ENCODE data around the gene LRRC32. TPM values are rescaled to one million over a fixed set of nuclear protein-coding genes. Genes with fewer than 3 reads are reported as not detected.

The LRRC32 gene
- polyA plus RNA-seq, 3 donors = 1.5 TPM; not detected in 2

DNA sequence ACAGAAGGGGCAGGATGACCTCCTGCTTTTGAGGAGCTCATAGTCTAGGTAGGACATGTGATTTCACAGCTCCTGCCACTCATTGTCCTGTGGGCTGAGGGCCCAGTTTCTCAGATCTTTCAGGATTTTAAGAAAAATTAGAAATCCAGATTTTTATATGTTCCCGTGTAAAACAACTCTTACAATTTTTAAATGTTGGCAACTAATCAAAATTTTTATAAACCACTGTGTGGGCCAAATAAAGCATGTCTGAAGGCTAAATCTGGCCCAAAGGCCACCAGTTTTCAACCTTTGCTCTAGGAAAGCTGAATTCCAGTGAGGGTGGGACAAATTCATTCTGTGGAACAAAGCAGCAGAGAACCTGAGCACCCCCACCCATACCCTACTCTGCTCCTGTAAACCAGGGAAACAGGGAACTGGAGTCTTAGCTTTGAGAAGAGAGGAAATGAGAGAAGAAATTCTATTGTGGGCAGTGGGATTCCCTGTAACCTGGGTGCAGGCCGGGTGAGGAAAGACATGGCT is 20.6 kb downstream of the LRRC32 start:
- Histone ChIP-seq H3K4me3 (replicated peaks in 1 of 3; ENCODE audit: low read depth in 2 of 3, low read length in 3 of 3) (no peak overlapping the region), H3K27me3 (ENCODE audit: control insufficient read depth in 2 of 2, insufficient read depth in 2 of 2, low read length in 2 of 2) (peaks cover 0 to 2% of the 10 kb centered on the region in 2 donors), H3K9me3 (replicated peaks in 1 of 2; ENCODE audit: control insufficient read depth in 1 of 2, insufficient read depth in 1 of 2, low read length in 2 of 2) (peaks cover 2 to 6% of the 10 kb centered on the region in 2 donors), H4K20me1 (ENCODE audit: insufficient read depth, low read length) (no peaks in the 10 kb centered on the region), H3K79me2 (ENCODE audit: insufficient read depth, low read length) (no peaks in the 10 kb centered on the region), H3K4me1 (ENCODE audit: control insufficient read depth in 1 of 2, insufficient read depth in 2 of 2, low read length in 2 of 2) (no peaks in the 10 kb centered on the region), H3K4me2 (replicated peaks; ENCODE audit: extremely low read depth, low read length, poor library complexity, severe bottlenecking) (no peak overlapping the region), H2AFZ (ENCODE audit: insufficient read depth, low read depth, low read length, poor library complexity, severe bottlenecking) (no peak overlapping the region), H3K36me3 (replicated peaks in 1 of 2; ENCODE audit: control insufficient read depth in 1 of 2, insufficient read depth in 2 of 2, low read length in 2 of 2) (no peaks in the 10 kb centered on the region), H3K9ac (ENCODE audit: insufficient read depth, low read length, poor library complexity, severe bottlenecking) (no peak overlapping the region), H3K27ac (ENCODE audit: low read depth in 1 of 2, low read length in 2 of 2) (no peak overlapping the region)
- Mint-ChIP-seq H3K27ac (no peak overlapping the region), H3K4me1 (no peaks in the 10 kb centered on the region), H3K27me3 (ENCODE audit: low read depth in 3 of 3) (peaks cover 5 to 8% (median 5%) of the 10 kb centered on the region in 3 donors), H3K4me3 (peak overlapping the region in 1 of 2 donors; percentile 30), H3K9me3 (peaks cover 0 to 16% (median 9%) of the 10 kb centered on the region in 7 donors), H3K36me3 (no peaks in the 10 kb centered on the region)
- intact Hi-C loops (cut with micrococcal nuclease) = no loop called here
- DNase-seq = no peak
- TF ChIP-seq, protein P1, sequence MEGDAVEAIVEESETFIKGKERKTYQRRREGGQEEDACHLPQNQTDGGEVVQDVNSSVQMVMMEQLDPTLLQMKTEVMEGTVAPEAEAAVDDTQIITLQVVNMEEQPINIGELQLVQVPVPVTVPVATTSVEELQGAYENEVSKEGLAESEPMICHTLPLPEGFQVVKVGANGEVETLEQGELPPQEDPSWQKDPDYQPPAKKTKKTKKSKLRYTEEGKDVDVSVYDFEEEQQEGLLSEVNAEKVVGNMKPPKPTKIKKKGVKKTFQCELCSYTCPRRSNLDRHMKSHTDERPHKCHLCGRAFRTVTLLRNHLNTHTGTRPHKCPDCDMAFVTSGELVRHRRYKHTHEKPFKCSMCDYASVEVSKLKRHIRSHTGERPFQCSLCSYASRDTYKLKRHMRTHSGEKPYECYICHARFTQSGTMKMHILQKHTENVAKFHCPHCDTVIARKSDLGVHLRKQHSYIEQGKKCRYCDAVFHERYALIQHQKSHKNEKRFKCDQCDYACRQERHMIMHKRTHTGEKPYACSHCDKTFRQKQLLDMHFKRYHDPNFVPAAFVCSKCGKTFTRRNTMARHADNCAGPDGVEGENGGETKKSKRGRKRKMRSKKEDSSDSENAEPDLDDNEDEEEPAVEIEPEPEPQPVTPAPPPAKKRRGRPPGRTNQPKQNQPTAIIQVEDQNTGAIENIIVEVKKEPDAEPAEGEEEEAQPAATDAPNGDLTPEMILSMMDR (IDR thresholded peaks at IDR 0.05) = no peak
- 100% methylated on average over 1 of the region's 2 CpGs for WGBS (ENCODE audit: insufficient coverage)

DNA sequence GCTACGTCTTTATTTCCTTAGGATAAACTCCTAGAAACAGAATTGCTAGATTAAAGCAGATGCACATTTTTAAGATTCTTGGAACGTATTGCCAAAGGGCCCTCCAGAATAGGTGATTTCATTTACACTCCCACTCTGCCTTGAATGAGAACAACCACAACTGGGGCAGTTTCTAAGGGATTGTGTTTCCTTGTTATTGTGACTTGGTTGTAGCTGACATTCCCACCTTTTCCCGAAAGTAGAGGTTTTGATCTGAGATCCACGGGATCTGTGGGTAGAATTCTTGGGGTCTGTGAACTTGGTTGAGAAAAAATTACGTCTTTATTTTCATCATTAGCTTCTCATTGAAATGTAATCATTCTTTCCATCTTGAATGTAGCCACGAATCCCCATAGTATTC is 21.5 kb downstream of the LRRC32 start:
- no peak overlapping the region for H2AFZ ChIP-seq (ENCODE audit: insufficient read depth, low read depth, low read length, poor library complexity, severe bottlenecking)
- H3K4me2 ChIP-seq (replicated peaks; ENCODE audit: extremely low read depth, low read length, poor library complexity, severe bottlenecking) = no peak overlapping the region
- no peaks in the 10 kb centered on the region for H4K20me1 ChIP-seq (ENCODE audit: insufficient read depth, low read length)
- H3K36me3 ChIP-seq (replicated peaks in 1 of 2; ENCODE audit: control insufficient read depth in 1 of 2, insufficient read depth in 2 of 2, low read length in 2 of 2) = no peaks in the 10 kb centered on the region
- Mint-ChIP-seq H3K4me1 (no peaks in the 10 kb centered on the region), H3K4me3 (no peak overlapping the region), H3K27ac (no peak overlapping the region), H3K36me3 (no peaks in the 10 kb centered on the region), H3K9me3 (peaks cover 0 to 16% (median 9%) of the 10 kb centered on the region in 7 donors), H3K27me3 (ENCODE audit: low read depth in 3 of 3) (peaks cover 5 to 10% (median 5%) of the 10 kb centered on the region in 3 donors)
- no peak overlapping the region for H3K27ac ChIP-seq (ENCODE audit: low read depth in 1 of 2, low read length in 2 of 2)
- WGBS (ENCODE audit: insufficient coverage) = 79% methylated on average over 2 of the region's 6 CpGs
- no peaks in the 10 kb centered on the region for H3K79me2 ChIP-seq (ENCODE audit: insufficient read depth, low read length)
- no peak overlapping the region for H3K4me3 ChIP-seq (replicated peaks in 1 of 3; ENCODE audit: low read depth in 2 of 3, low read length in 3 of 3)
- no peaks in the 10 kb centered on the region for H3K4me1 ChIP-seq (ENCODE audit: control insufficient read depth in 1 of 2, insufficient read depth in 2 of 2, low read length in 2 of 2)
- TF ChIP-seq, protein P1 (IDR thresholded peaks at IDR 0.05) = no peak
- intact Hi-C loops (cut with micrococcal nuclease) = no loop called here
- peaks cover 2 to 4% of the 10 kb centered on the region in 2 donors for H3K27me3 ChIP-seq (ENCODE audit: control insufficient read depth in 2 of 2, insufficient read depth in 2 of 2, low read length in 2 of 2)
- H3K9me3 ChIP-seq (replicated peaks in 1 of 2; ENCODE audit: control insufficient read depth in 1 of 2, insufficient read depth in 1 of 2, low read length in 2 of 2) = peaks cover 2 to 6% of the 10 kb centered on the region in 2 donors
- no peak for DNase-seq
- no peak overlapping the region for H3K9ac ChIP-seq (ENCODE audit: insufficient read depth, low read length, poor library complexity, severe bottlenecking)

Data from CD14-positive monocyte (primary cell).